DMS 273 (cell line): ENCODE measurements around the gene ALDH4A1.

Experiments
- DNase-seq: peaks from one replicate; lab custom pipeline; 2025; ENCODE audit not compliant: unreplicated experiment; lab: John Stamatoyannopoulos, UW

ALDH4A1 gene

DNA sequence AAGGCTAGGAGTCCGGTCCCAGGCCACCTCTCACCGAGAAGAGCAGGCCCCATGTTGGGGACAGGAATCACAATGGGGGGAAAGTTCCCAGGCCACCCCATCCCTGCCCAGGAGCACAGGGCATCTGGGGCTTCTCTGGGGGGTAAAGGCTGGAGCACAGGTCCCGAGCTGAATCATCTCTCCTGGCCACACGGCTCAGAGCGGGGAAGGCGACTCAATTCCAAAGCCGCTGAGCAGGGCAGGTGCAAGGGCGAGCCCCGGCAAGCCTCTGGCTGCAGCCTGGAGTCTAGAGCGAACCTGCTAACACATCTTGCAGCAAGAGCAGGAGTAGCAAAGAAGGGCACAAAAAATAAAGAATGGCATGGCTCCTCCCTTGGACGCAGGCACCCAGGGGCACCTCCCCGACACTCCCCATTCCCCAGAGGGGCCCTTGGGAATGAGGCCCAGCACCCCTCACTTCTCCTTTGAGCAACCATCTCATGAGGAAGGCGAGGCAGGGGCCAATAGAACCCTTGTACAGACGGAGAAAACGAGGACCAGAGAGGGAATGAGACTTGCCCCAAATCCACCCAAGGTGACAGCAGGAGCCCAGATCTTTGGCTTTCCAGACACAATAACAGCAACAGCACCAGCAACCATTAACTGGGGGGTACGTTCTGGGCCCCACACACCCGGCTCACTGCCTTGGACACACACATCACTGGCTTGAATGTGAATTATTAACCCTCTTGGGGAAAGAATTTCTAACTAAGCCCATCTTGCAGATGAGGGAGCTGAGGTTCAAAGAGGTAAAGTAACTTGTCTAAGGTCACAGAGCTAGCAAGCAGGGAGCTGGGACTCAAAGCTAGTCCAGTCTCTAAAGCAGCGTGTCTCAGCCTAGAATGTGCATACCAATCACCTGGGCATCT is 20.7 kb upstream of the ALDH4A1 start:
- DNase-seq: peak; percentile 70

DNA sequence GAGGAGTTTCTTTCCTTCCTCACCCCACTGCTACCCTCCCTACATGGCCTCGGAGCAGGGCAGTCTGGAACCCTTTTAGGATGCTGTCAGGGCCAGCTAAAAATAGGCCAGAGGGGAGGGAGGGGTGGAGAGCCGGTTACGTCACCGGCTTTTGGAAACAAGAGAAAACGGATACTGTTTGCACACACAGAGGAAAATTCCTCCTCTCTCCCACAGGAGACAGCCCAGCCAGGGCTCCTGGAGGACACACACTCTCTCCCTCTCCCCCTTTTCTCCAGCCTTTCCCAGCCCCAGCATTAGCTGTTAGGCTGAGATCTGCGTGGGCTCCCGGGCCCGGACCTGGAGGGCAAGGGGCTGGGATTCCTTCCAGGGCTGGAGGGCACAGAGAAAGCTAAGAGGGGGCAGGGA is 20.0 kb upstream of the ALDH4A1 start:
- DNase-seq: peak; percentile 87

DNA sequence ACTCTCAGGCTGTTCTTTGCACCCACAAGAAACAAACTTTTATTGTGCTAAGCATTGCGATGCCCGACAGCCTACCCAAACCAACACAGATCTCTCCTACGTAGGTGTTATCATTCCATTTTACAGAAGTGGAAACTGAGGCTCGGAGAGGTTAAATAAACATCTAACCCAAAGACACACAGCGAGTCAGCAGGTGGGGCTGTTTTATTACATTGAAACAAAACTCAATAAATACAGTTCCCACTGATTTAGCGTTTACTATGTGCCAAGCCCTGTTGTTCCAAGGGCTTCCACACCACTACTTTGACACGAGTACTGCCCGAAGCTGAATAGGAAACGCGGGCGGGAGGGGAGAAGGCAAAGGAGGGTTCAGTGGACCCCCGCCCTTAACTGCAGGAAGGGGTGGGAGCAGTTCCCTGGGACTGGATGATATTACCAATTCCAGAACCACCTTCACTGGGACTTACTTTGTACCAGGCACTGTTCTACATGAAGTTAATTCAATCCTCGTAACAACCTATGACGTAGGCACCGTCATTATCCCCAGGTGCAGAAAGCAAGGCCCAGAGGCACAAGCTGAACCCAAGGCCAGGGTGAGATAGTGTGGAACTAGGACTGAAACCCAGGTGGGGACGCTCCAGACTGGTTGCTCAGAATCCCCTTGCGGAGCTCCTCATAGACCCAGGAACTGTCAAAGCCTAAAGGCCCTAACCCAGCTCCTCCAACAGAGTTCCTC is 19.3 kb upstream of the ALDH4A1 start:
- no peak for DNase-seq

DNA sequence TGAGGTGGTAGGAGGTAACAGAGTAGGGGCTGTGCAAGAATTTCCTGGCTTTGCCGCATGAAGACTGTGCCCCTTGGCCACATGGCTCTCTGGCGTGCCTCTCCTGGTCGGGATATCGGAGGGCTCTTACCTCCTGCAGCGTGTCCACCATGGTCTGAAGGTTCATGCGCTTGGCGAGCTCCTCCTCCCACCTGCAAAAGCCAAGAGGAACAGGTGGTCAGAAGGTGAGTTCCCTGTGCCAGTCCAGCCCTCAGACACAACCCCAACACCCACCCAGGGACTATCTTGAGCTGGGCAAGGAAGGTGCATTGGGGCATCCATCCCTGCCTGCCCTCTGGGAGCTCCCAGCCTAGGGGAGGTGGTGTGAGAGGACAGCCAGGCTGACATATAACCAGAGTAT is 18.6 kb upstream of the ALDH4A1 start:
- DNase-seq: no peak

DNA sequence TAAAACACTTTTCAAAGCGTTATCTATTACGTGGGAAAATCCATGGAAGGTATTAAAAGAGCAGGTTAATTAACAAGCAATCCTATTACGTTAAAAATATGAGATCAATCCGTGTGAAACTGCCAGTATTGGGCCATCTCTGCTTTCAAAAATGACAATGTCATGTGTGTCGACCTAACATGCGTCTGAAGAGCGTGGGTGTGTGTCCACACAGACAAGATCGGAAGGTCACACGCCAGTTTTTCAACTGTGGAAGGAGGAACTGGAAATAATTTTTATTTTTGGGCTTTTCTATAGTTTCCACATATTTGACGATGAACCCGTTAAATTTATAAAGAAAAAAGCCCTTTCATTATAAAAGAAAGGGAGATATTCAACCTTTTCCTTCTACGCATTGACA is 17.6 kb upstream of the ALDH4A1 start:
- no peak for DNase-seq

DNA sequence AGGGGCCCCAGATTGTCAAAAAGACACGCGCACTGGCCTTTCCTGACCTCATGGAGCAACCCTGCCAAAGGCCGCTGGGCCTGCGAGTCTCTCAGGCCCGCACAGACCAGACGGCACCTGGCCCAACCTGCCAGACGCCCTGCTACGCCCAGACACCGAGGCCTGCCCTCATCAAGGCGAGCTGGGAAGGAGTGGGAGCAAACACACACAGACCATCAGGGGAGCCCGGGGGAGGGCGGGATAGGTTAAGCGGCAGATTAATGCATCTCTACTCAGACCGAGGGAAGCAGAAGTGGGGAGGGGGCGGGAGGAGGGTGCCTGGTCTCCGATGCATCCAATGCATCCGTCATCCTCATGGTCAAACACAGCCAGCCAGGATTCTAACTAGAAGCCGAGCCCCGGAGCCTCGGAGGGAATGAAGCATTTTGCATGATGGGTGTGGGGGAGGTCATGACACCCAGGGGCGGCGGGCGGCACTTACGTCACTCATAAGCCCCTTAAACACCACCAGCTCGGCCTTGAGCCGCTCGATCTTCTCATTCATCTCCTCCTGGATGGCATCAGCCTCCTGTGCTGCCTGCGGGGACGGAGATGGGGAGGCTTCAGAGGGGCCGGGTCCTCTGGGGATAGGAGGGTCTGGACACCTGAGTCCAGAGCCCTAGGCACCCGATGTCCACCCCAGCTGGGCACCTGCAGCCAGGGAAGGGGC is 17.0 kb upstream of the ALDH4A1 start:
- no peak for DNase-seq

DNA sequence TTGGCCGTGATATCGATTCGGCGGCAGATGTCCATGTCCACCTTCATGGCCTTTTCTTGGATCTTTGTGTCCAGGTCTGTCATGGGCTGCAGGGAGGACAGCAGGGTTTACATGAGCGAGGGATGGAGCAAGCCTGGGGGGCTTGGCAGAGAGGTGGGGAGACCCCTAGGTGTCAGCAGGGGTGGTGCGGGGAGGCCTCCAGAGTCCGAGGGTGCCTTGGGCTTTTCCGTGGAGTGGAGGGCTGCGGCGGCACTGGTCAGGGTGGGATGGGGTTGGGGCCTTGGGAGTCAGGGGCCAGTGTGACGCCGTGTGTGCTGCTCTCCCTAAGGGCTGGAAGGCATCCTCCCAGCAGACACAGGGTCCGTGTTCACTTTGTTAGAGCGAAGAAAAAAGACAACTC is 16.1 kb upstream of the ALDH4A1 start:
- DNase-seq: no peak

DNA sequence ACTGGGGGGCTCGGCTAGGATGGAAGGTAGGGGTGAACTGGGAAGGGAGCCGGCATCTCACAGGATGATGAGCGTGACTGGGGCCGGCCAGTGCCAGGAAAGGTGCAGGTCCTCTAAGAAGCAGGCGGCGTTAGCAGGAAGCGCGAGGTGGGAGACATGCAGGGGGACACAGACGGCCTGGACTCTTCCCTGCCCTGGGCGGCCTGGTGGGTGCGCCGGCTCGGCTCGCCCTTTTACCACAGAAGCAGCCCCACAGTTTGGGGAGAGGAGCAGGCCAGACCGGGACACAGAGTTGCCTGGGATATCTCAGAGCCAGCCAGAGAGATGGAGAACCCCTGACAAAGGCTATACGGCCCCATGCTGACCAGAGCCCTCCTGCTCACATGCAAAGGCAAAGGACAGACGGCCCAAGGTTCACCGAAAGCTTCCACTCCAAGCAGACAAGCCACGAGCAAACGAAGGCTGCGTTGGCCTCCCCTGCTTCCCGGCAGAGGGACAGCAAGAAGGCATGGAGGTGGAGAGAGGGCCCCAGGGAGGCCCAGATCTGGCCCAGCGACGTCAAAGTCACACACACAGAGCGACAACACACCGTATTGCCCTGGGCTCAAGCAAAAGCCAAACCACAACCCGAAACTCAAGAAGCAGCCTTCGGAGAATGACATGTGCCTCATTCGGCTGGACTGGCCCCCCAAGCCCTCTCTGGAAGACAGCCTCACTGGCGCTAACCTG is 14.9 kb upstream of the ALDH4A1 start:
- DNase-seq: no peak

DNA sequence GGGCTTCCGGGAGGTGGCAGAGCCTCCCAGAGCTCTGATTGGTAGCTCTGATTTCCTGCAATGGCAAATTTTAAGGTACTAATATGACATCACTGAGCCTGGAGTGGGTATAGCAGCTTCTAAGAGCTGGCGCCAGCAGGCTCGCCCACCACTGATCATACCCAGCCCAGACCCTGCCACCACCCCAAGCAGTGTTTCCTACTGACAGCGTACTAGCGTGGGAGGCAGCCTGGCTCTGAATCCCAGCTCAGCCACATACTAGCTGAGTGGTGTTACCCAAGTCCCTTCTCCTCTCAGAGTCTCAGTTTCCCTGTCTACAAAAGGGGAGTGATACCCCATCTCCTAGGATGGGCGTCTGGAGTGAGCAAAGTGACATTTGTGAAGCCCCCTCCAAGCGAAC is 13.0 kb upstream of the ALDH4A1 start:
- DNase-seq: no peak

DNA sequence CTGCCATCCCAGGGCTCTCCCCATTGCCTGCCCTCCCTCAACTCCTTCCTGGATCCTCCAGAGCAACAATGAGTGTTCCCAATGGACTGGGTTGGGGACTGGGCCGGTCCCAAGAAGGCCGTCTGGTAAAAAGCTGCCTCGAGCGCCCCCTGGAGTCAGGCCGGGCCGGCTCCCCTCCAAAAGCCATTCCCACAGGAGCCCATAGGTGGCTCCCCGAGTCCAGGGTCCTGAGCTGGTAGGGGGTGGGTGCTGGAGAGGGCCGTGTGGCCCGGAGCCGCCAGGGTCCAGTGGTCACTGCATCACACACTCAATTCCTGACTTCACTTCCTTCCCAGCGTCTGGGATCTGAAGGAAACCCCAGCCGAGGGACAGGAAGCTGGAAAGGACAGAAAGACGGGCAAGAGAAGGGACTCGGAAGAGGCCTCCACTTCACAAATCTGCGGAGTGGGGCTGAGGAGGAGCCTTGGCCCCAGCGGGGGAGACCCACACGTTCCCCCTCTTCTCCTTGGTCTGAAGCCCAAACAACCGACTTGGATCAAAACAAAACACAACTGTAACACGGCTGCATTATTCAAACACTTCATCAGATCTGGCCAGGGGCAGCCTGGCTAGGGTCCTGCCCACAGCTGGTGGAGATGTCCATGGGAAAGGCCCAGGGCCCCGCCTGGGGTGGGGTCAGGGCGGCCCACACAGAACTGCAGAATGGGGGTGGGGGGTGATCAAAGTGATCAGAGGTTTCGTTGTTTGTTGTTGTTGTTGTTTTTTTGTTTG is 10.9 kb upstream of the ALDH4A1 start:
- peak; percentile 83 for DNase-seq

DNA sequence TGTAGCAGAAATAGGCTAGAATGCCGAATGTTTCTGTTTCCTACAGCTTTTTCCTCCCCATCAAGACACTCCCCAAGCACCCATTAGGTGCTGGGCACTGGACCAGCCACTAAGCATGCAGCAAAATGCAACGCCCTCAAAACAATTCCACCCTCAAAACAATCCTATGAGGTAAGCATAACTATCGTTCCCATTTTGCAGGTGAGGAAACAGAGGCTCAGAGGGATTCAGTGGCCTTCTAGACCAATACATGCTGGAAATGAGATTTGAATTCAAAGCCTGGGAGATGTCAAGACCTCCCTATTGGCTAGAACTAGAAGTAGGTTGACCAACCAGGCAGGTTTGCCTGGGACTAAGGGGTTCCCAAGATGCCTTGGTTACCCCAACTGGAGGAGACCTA is 10.2 kb upstream of the ALDH4A1 start:
- no peak for DNase-seq

DNA sequence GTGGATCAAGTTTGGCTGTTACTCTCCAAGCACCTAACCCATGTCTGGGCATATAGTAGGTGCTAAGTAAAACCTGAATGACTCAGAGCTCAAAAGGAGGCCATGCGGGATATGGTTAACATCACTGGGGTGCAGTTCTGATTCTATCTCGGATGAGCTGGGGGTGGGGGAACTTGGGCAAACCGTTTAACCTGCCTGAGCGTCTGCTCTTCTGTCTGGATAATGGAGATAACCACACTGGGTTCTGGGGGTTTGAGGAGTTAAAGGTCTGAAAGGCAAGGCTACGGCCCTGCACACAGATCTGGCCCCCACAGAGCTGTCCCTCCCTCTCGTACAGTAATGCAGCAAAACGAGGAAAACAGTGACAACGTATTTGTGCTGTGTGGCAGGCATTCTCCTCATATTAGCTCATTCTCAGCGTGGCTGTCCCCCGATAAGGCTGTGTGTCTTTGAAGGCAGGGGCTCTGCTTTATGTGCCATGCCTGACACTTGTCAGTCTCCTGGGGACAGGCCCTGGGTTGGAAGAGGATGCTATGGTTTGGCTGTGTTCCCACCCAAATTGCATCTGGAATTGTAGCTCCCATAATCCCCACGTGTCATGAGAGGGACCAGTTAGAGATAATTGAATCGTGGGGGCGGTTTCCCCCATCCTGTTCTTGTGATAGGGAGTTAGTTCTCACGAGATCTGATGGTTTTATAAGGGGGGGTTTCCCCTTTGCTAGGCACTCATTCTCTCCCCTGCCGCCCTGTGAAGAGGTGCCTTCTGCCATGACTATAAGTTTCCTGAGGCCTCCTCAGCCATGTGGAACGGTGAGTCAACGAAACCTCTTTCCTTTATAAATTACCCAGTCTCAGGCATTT is 6.8 kb upstream of the ALDH4A1 start:
- DNase-seq: no peak

DNA sequence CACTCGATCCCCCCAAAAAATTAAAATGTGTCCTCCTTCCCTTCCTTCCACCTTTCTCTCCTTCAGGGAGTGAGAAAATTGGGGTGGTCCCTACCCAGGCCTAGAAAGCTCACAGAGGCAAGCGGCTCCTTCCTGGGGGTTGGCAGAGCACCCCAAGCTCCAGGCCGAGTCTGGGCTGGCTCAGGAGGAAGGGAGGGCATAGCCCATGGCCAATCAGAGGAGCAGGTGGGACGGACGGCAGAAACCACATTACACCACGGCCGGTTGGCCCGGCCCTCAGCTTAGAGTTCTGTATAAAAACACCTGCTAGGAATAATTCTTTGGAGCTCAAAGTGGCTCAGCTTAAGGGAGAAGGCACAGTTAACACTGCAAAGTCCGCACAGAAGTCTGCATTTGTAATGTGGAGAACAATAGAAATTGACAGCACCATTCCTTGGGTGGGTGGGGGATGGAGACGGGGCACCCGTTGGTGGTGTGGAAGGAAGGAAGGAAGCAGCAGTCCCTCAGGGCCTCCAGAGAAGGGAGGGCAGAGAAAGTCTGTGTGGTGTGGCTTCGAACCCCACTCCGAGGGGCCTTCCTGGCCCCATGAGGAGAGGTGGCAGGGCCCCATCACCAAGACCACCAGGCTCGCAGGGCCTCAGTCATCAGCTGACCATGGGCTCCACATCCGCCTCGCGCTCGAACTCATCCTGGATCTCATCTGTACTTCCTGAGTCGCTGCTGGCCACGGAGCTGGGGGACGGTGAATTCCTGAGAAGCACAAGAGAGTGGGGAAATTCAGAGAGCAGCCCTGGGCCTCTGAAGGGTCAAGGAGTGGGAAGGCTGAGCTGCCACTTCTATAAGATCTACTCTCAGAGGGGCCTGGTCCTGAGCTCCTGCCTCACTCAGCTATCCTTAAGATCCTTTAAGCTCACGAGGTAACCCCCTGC is 5.8 kb upstream of the ALDH4A1 start:
- DNase-seq: no peak

DNA sequence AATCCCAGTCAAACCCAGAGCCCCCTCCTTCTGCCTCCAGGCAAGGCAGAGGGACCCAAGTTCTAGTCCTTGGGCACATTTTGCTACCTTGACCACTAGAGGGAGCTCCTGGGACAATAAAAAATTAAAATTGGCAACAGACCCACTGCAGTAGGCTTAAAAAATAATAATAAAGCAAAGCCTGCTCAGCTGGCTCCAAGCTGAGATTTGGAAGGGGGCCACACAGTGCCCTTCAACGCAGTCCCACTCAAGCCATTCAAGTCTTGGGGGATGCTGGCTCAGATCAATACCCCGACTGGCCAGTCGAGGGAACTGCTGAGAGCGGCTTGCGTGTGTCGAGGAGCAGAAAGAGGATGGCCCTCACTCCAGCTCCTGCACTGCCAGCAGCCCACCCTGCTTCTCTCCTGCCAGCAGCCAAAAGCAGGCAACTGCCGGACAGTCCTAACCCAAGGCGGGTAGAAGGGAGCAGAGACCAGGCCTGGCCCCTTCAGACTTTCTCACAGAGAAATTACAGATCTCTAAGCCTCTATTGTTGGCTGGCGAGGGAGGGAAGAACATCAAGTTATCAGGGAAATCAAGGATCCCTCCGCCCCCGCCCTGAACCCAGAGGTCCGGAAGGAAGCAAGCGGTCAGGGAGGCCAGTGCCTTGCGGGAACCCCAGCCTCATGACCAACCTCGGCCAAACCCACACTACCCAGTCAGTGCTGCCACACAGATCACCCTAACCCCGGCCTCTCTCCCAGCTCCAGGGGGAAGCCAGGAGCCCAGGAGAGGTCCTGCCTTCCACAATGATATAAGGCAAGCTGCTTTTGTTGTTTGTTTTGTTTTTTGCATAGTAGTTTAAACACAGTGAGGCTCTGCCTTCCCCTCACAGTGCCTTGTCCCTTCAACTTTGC is 4.9 kb upstream of the ALDH4A1 start:
- DNase-seq: peak; percentile 73

DNA sequence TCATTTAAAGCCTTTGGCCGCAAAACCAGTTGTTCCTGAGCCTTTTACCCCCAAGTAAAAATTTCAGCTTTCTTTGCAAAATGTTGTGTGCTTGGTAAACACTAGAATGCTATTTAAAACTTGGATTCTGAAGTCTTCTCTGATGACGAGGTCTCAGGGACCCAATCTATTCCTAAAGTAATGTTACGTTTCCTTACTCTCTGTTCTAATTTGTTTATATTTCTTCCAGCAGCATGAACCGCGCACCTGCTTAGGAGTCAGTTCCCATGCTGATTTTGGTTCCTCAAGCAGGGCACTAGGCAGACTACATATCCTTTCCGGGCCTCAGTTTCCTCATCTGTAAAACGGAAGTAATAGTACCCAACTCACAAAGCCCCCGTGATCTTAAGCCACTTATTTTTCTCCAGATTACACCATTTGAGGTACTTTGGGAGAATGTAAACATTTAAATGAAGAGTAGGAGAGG is 969 bp upstream of the ALDH4A1 start:
- no peak for DNase-seq

DNA sequence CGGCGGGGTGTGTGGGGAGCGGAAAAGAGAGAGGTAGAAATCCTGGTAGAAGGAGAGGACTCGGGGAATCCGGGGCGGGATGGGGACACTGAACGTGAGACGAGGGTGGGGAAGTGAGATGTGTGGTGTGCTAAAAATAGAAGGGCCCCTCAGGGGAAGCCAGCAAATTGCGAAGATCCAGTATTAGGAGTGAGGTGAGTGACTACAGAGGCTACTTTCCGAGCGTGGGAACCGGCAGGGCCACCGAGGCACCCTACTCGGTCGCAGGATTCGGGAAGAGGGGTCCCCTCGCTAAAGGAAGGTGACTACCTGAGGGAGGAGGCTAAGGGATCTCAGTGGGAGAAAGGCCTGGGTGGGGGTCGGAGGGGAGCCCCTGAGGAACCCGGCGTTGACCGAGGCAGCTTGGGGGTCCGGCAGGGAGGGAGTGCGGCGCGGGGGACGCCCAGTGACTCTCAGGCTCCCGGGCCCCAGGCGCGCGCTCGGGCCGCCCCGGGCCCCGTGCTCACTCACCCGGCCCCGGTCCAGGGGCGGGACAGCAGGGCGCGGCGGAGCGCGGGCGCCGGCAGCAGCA is 318 bp downstream of the ALDH4A1 start:
- DNase-seq: peak; percentile 47
